ENCODE data around the gene GYPC. TPM values are rescaled to one million over a fixed set of nuclear protein-coding genes. Genes with fewer than 3 reads are reported as not detected.

The GYPC gene
- total RNA-seq, 1 donor from 2014 or later: 111 TPM

Other genes with a start within 250 kb of the GYPC start
- not detected for gene TEX51, start 242.7 kb downstream of the GYPC start, total RNA-seq